GM12891 (cell line): Measurements from ENCODE around the gene SULT1C3.

Experiments
- PAX5 ChIP-seq: IDR thresholded peaks from 2 replicates; pipeline ENCODE4 v1.6.1; 2011; ENCODE audit warnings: low read length, moderate library complexity, mild to moderate bottlenecking; ENCODE audit not compliant: insufficient read depth, severe bottlenecking
- POLR2A ChIP-seq: IDR thresholded peaks from 2 replicates; pipeline ENCODE4 v1.6.1; 2011; ENCODE audit warnings: low read depth, low read length, control low read depth
- POLR2AphosphoS5 ChIP-seq: IDR thresholded peaks from 2 replicates; pipeline ENCODE4 v1.6.1; 2011; ENCODE audit warnings: low read depth, low read length, control low read depth
- POU2F2 ChIP-seq: IDR thresholded peaks from 2 replicates; pipeline ENCODE4 v1.6.1; 2011; ENCODE audit warnings: low read depth, mild to moderate bottlenecking, control low read depth, low read length, moderate library complexity
- SPI1 ChIP-seq: IDR thresholded peaks from 2 replicates; pipeline ENCODE4 v1.6.1; 2011; ENCODE audit warnings: low read depth, low read length, control low read depth
- TAF1 ChIP-seq: IDR thresholded peaks from 2 replicates; pipeline ENCODE4 v1.6.1; 2011; ENCODE audit warnings: low read depth, low read length, control low read depth

GRCh38 chr2:108243566-108243965 is 3.8 kb downstream of the SULT1C3 start:
- TF ChIP-seq POLR2AphosphoS5 (no peak), POLR2A (no peak), TAF1 (no peak), POU2F2 (no peak), SPI1 (no peak), PAX5 (no peak)
